Spleen (tissue), 11 donors: ENCODE measurements around the gene C17orf107. TPM values are rescaled to one million over a fixed set of nuclear protein-coding genes. Genes with fewer than 3 reads are reported as not detected.

Experiments
- DNase-seq: peaks from one replicate; pipeline ENCODE4 v3.0.0-alpha.2; 2020
- H3K27ac ChIP-seq, 8 donors: fragments of 200-600 bp; sonication (generic) in 7 of 8; 1 replicate in 4 of 8; 2 replicates in 4 of 8; pipeline versions ENCODE4 v1.5.0 to v1.8.0; 2016 to 2021; ENCODE audit warnings: inconsistent platforms in 4 of 8, mild to moderate bottlenecking in 4 of 8, moderate library complexity in 1 of 8
- H3K27me3 ChIP-seq, 7 donors: fragments of 200-600 bp; sonication (generic) in 6 of 7; replicated peaks in 1 of 7; 1 replicate in 4 of 7; 2 replicates in 3 of 7; pipeline versions ENCODE4 v1.5.0 to v1.8.0; 2016 to 2021; ENCODE audit warnings: inconsistent platforms in 3 of 7, mild to moderate bottlenecking in 1 of 7
- H3K36me3 ChIP-seq, 6 donors: fragments of 200-600 bp; sonication (generic) in 5 of 6; 1 replicate in 4 of 6; 2 replicates in 2 of 6; pipeline versions ENCODE4 v1.5.0 to v1.8.0; 2016 to 2021; ENCODE audit warnings: inconsistent platforms in 2 of 6
- H3K4me1 ChIP-seq, 6 donors: fragments of 200-600 bp; sonication (generic) in 5 of 6; 1 replicate in 3 of 6; 2 replicates in 3 of 6; pipeline versions ENCODE4 v1.5.0 to v1.8.0; 2016 to 2021; ENCODE audit warnings: inconsistent platforms in 3 of 6
- H3K4me3 ChIP-seq, 8 donors: fragments of 200-600 bp; sonication (generic) in 7 of 8; 1 replicate in 4 of 8; 2 replicates in 4 of 8; pipeline versions ENCODE4 v1.5.0 to v1.8.0; 2016 to 2021; ENCODE audit warnings: inconsistent platforms in 4 of 8, mild to moderate bottlenecking in 4 of 8, moderate library complexity in 2 of 8
- H3K9me3 ChIP-seq, 8 donors: fragments of 200-600 bp; sonication (generic) in 7 of 8; 1 replicate in 4 of 8; 2 replicates in 4 of 8; pipeline versions ENCODE4 v1.5.0 to v1.8.0; 2016 to 2021; ENCODE audit warnings: inconsistent platforms in 4 of 8
- POLR2A ChIP-seq, 3 donors: fragments of 450-650 bp; IDR thresholded peaks; one replicate each; pipeline ENCODE4 v1.5.1; 2017; ENCODE audit warnings: antibody characterized with exemption in 3 of 3, mild to moderate bottlenecking in 1 of 3
- POLR2AphosphoS5 ChIP-seq, 3 donors: sonication (generic); formaldehyde crosslinking; IDR thresholded peaks; one replicate each; pipeline ENCODE4 v1.5.1; 2017; ENCODE audit warnings: antibody characterized with exemption in 3 of 3
- whole genome bisulfite sequencing, 5 donors: extraction: QIAGEN DNeasy Blood & Tissue Kit in 3 of 5; methylation state at CpG; one replicate each; pipeline versions ENCODE4 v1.1.5 to v1.1.7; 2013 to 2018; 5-methylcytosine and 5-hydroxymethylcytosine counted together
- intact Hi-C: fragments of 100-400 bp; cut with DNase I; formaldehyde crosslinking; loops from one replicate; pipeline ENCODE4 v1.15.0; 2023; ENCODE audit warnings: low total_unique reads
- polyA plus RNA-seq, 3 donors: library from polyadenylated mRNA; stranded (reverse); fragments of 200-250 nt; gene quantifications; one replicate each; pipeline ENCODE4 v1.2.1, GENCODE V29; 2013
- total RNA-seq, 7 donors: library from RNA; depleted of rRNA in 3 of 7; stranded (reverse); fragments of >200 nt in 3 of 7; fragmentation: NEBNext Ultra II Directional in 4 of 7; extraction: Animal tissue kit (Norgen Biotek cat#: 25700) in 4 of 7; gene quantifications; one replicate each; pipeline versions ENCODE4 v1.1.0 to v1.2.1, GENCODE V29; 2016 to 2021
- TF ChIP-seq, protein P1 (sequence below), 11 experiments: fragments of 200-600 bp in 7 of 11; fragments of 450-650 bp in 4 of 11; sonication (generic) in 4 of 11; IDR thresholded peaks in 8 of 11; conservative IDR thresholded peaks in 3 of 11; 1 replicate in 7 of 11; 2 replicates in 4 of 11; pipeline versions ENCODE4 v1.4.0 to v1.8.0; 2016 to 2021; ENCODE audit warnings: antibody characterized with exemption in 11 of 11, inconsistent platforms in 4 of 11, mild to moderate bottlenecking in 1 of 11
- donor health status: healthy with polysubstance abuse.
- donor health status: DM: no; HTN: no; CAD: no; lungs with moderate emphysema.
- donor health status: DM: no; HTN: no; CAD: no.
- donor health status: Bipolar disorder and iron deficiency.
- donor health status: healthy.
- donor health status: DM: no; HTN: no; CAD: no.
- donor health status: DM: yes; HTN: yes; CAD: no.

C17orf107 gene
- total and polyA plus RNA-seq, 10 donors = 0.15 to 4.1 (median 2.2) TPM

DNA sequence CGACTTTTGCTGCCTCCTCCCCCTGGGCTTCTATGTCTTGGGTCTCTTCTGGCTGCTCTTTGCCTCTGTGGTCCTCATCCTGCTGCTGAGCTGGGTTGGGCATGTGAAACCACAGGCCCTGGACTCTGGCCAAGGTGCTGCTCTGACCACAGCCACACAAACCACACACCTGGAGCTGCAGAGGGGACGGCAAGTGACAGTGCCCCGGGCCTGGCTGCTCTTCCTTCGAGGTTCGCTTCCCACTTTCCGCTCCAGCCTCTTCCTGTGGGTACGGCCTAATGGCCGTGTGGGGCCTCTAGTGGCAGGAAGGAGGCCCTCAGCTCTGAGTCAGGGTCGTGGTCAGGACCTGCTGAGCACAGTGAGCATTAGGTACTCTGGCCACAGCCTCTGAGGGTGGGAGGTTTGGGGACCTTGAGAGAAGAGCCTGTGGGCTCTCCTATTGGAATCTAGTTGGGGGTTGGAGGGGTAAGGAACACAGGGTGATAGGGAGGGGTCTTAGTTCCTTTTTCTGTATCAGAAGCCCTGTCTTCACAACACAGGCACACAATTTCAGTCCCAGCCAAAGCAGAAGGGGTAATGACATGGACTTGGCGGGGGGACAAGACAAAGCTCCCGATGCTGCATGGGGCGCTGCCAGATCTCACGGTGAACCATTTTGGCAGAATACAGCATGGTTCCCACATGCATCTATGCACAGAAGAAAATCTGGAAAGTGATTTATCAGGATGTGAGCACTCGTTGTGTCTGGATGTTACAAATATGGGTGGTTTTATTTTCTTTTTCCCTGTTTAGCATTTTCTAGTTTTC is 35.0 kb downstream of the C17orf107 start:
- Histone ChIP-seq H3K27ac (peak overlapping the region in 7 of 8 donors; percentile 13 to 55 (median 38)), H3K36me3 (peaks cover 0 to 34% (median 19%) of the 10 kb centered on the region in 6 donors), H3K9me3 (no peaks in the 10 kb centered on the region), H3K4me3 (peak overlapping the region in 1 of 8 donors; percentile 26), H3K4me1 (peaks cover 17 to 68% (median 34%) of the 10 kb centered on the region in 6 donors), H3K27me3 (no peaks in the 10 kb centered on the region)
- WGBS, 5 donors = 15 to 21% (median 17%) methylated on average over 14 of the region's 14 CpGs
- intact Hi-C loops = loop anchor here (10.0 kb wide), 1 partner anchor 60 kb away; the partner anchor contains the start of genes INCA1 and KIF1C
- no peak for DNase-seq
- TF ChIP-seq POLR2A (IDR thresholded peaks at IDR 0.05) = no peak
- TF ChIP-seq POLR2AphosphoS5 (IDR thresholded peaks at IDR 0.05) = peak; percentile 59 to 77 (median 73)
- TF ChIP-seq, protein P1, sequence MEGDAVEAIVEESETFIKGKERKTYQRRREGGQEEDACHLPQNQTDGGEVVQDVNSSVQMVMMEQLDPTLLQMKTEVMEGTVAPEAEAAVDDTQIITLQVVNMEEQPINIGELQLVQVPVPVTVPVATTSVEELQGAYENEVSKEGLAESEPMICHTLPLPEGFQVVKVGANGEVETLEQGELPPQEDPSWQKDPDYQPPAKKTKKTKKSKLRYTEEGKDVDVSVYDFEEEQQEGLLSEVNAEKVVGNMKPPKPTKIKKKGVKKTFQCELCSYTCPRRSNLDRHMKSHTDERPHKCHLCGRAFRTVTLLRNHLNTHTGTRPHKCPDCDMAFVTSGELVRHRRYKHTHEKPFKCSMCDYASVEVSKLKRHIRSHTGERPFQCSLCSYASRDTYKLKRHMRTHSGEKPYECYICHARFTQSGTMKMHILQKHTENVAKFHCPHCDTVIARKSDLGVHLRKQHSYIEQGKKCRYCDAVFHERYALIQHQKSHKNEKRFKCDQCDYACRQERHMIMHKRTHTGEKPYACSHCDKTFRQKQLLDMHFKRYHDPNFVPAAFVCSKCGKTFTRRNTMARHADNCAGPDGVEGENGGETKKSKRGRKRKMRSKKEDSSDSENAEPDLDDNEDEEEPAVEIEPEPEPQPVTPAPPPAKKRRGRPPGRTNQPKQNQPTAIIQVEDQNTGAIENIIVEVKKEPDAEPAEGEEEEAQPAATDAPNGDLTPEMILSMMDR (IDR thresholded peaks at IDR 0.05 in 8 of 11, conservative IDR thresholded peaks at IDR 0.05 in 3 of 11) = peak in 3 of 11 experiments; percentile 14 to 31 (median 25)

DNA sequence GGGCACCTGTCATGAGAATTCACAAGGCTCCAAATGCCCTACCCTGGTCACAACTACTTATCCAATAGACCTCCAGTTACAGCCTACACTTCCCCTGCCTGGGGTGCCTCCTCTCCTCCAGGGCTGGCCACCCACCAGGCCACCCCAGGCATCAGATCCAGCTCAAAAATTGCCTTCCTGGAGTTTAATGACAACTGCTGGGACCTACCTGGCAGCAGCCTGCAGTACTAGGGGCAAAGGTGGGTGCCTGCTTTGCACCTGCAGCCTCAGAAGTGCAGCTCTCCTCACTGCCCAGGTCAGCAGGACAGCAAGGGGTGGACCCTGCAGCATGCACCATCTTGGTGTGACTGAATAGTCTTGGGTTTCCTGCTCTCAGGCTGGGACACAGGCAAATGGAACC is 36.3 kb downstream of the C17orf107 start:
- TF ChIP-seq POLR2AphosphoS5 (IDR thresholded peaks at IDR 0.05) (peak in 1 of 3 donors; percentile 7), POLR2A (IDR thresholded peaks at IDR 0.05) (no peak)
- TF ChIP-seq, protein P1 (IDR thresholded peaks at IDR 0.05 in 8 of 11, conservative IDR thresholded peaks at IDR 0.05 in 3 of 11) = no peak
- Histone ChIP-seq H3K4me1 (peaks cover 17 to 71% (median 39%) of the 10 kb centered on the region in 6 donors), H3K9me3 (no peaks in the 10 kb centered on the region), H3K4me3 (no peak overlapping the region), H3K36me3 (peaks cover 0 to 34% (median 19%) of the 10 kb centered on the region in 6 donors), H3K27ac (peak overlapping the region in 1 of 8 donors; percentile 21), H3K27me3 (no peaks in the 10 kb centered on the region)
- DNase-seq = no peak
- intact Hi-C loops = loop anchor here (10.0 kb wide), 1 partner anchor 59 kb away; the partner anchor contains the start of genes INCA1 and KIF1C

DNA sequence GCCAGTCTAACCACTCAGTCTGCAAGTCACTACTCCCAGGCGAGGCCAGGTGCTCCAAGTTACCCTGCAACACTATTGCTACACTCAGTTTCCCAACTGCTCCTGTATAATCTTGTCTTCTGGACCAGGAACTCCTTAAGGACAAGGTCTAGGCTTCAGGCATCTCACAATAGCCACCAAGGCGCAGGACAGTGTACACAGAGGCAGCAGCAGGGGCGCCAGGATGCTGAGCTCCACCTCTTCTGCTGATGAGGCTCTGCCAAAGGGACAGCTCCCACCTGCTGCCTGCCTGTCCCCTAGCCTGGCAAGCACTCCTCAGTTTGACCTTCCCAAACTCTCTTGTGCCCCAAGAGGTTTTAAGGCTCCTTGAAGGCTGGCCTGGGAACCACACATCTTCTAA is 37.1 kb downstream of the C17orf107 start:
- H3K27me3 ChIP-seq = no peaks in the 10 kb centered on the region
- DNase-seq = no peak
- TF ChIP-seq POLR2A (IDR thresholded peaks at IDR 0.05) (no peak), POLR2AphosphoS5 (IDR thresholded peaks at IDR 0.05) (no peak)
- TF ChIP-seq, protein P1 (IDR thresholded peaks at IDR 0.05 in 8 of 11, conservative IDR thresholded peaks at IDR 0.05 in 3 of 11) = no peak
- WGBS, 5 donors = 82 to 96% (median 86%) methylated on average over 3 of the region's 3 CpGs
- intact Hi-C loops = loop anchor here (10.0 kb wide), 1 partner anchor 58 kb away; the partner anchor contains the start of genes INCA1 and KIF1C
- H3K36me3 ChIP-seq = peaks cover 0 to 34% (median 19%) of the 10 kb centered on the region in 6 donors
- no peak overlapping the region for H3K4me3 ChIP-seq
- no peaks in the 10 kb centered on the region for H3K9me3 ChIP-seq
- H3K4me1 ChIP-seq = peaks cover 21 to 78% (median 46%) of the 10 kb centered on the region in 6 donors
- H3K27ac ChIP-seq = peak overlapping the region in 1 of 8 donors; percentile 21

DNA sequence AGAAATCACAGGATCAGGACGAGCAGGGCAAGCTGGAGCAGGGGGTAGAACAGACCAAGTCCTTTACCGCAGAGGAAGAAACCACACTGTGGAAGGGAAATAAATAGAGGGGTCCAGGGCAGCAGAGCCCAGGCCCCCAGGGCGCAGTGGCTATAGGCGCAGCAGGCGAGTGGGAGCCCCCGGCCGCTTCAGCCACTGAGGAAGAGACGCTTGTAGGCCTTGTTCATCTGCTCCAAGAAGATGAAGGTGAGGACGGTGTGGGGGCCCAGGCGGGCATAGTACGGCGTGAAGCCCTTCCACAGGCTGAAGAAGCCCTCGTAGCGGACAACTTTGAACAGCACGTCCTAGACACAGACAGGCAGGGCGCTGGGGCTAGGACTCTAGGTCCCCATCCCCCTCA is 38.2 kb downstream of the C17orf107 start:
- H3K27me3 ChIP-seq = no peaks in the 10 kb centered on the region
- no peak for TF ChIP-seq POLR2A (IDR thresholded peaks at IDR 0.05)
- peaks cover 32 to 80% (median 53%) of the 10 kb centered on the region in 6 donors for H3K4me1 ChIP-seq
- intact Hi-C loops = loop anchor here (10.0 kb wide), 1 partner anchor 57 kb away; the partner anchor contains the start of genes INCA1 and KIF1C
- H3K27ac ChIP-seq = peak overlapping the region in 1 of 8 donors; percentile 95
- H3K36me3 ChIP-seq = peaks cover 0 to 45% (median 22%) of the 10 kb centered on the region in 6 donors
- WGBS, 5 donors = 91 to 97% (median 94%) methylated on average over 11 to 16 of the region's 16 CpGs
- no peaks in the 10 kb centered on the region for H3K9me3 ChIP-seq
- DNase-seq = peak; percentile 76
- H3K4me3 ChIP-seq = no peak overlapping the region
